GM10847 (cell line): Measurements from ENCODE around the gene SHISA3.

ENCODE experiments used
- POLR2A ChIP-seq: IDR thresholded peaks from 2 replicates; pipeline ENCODE4 v1.6.1; 2011; ENCODE audit not compliant: insufficient read length; ENCODE audit errors: extremely low read depth

Gene SHISA3

DNA sequence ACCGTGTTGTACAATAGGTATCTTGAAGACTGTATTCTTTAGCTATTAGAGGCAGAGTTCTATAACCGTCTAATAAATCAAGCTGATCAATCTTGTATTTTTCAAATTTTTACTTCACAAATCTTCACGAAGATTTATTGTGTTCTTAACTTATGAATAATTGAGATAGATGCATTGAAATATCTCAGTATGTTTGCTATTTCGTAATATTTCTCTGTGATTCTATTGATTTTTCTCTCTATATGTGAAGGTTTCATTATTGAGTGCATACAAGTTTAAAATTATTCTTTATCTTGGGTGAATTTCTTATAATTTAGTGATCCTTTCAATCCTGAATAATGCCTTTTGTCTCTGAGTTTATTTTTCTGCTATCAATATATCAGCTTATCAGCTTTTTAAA lies 19.8 kb upstream of the SHISA3 start:
- TF ChIP-seq POLR2A = no peak

- TF ChIP-seq POLR2A = no peak
Measured at GRCh38 chr4:42381666-42382065, 15.6 kb upstream of the SHISA3 start.

GRCh38 chr4:42385516-42385915 lies 11.8 kb upstream of the SHISA3 start:
- no peak for TF ChIP-seq POLR2A

DNA sequence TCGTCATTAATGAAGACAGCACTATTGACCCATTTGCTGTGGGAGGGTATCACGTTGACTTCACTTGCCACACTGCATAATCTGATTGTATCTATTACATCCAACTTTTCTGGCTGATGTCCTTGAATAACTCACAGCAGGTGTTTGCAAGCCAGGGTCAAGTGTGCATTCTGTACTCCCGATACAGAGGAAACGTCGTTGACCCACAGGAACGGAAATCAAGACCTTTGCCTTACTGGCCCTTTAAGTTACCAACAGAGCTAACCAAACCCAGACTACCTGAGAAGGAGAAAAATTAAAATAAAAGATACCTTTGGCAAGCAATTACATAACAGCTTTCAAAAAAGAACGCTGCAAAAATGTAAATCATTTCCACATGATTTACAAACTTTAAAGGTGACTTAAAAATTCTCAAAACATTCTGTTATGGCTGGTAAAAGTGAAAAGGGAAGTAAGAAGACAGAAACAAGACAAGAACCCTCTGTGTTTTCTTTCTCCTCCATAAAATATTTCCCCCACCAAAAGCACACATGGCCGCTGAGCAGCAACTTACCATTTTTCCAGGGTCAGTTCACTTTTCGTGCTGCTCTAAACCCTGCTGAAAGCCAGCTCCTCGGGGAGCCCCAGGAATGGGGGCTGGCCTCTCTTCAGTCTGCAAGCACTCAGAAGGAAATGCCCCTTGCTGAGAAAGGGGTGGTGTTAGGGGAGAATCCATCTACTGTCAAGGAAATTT lies 6.5 kb upstream of the SHISA3 start:
- no peak for TF ChIP-seq POLR2A

GRCh38 chr4:42391355-42391664 lies 6.0 kb upstream of the SHISA3 start:
- no peak for TF ChIP-seq POLR2A

DNA sequence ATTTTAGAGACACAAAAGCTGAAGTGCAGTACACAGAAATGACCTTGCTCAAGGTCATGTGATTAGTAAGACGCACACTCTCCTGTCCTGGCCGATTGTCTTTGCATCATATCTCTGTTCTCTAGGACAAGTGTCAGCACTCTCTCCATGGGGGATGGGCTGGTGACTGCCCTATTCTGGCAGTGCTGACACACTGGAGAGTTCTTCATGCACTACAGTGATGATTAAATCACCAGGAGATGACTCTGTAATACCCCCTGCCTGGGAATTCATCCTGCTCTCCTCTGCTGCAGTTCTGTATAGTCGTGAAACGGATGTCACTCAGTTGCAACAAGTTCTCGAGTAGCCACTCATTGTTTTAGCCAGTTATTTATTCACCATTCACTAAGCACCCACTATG lies 5.3 kb upstream of the SHISA3 start:
- TF ChIP-seq POLR2A = no peak

DNA sequence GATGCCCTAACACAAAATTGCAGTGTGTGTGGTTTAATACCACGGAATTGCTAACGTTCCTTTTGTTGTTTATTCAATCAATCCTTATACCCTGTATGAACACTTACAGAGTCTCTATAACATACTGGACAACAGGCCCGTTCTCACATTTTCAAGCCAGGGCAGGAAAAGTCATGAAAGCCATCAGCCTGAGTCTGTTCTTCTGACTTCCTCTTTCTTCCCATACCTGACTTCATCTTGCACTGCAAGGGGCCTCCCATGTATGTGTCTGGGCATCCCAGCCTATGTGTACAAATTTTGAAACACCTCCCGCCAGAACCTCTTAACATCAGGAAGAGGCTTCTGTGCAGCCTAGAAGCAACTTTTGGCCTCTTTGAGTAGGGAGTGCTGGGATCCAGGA lies 4.9 kb upstream of the SHISA3 start:
- no peak for TF ChIP-seq POLR2A

GRCh38 chr4:42395595-42395994 lies 1.7 kb upstream of the SHISA3 start:
- no peak for TF ChIP-seq POLR2A

DNA sequence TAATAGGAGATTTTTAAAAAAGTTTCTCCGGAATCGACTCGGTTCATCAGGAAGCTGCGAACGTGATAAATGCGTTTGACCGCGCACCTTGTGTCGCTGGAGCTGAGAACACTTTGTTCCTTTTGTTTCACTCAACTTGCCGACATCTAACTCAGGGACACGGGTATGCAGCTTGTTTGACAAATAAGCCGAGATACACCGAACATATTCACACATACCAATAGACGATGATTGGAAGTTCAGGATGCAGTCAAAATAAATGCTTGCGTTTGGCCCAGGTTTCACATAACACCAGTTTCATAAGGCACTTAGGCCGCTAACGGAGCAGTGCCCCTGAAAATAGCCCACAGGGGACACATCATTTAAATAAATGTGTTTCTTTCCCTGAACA lies 932 bp upstream of the SHISA3 start:
- TF ChIP-seq POLR2A = no peak

GRCh38 chr4:42397635-42398170 lies 415 bp downstream of the SHISA3 start:
- TF ChIP-seq POLR2A = no peak

GRCh38 chr4:42398171-42398870 lies 1.0 kb downstream of the SHISA3 start:
- TF ChIP-seq POLR2A = no peak

- TF ChIP-seq POLR2A = no peak
Measured at GRCh38 chr4:42398871-42399331, 1.6 kb downstream of the SHISA3 start.

DNA sequence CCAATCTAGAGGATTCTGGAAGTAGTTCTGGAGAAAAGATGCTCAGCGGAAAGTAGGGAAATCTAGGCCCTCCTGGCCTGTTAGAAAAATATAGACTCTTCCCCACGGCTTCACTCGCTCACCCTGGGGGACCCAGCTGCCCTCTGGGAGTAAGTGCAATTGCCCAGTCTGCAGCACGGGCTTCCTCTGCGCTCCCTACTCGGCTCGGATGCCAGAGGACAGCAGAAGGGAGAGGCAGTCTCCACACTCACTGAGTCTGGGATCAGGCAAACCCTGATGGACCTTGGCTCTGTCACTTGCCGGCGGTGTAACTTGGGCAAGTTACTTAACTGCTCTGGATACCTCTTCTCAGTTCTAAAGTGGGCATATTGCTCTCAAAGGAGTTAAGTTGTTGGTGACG lies 2.1 kb downstream of the SHISA3 start:
- no peak for TF ChIP-seq POLR2A

- TF ChIP-seq POLR2A = no peak
Measured at GRCh38 chr4:42401171-42401570, 3.9 kb downstream of the SHISA3 start.

DNA sequence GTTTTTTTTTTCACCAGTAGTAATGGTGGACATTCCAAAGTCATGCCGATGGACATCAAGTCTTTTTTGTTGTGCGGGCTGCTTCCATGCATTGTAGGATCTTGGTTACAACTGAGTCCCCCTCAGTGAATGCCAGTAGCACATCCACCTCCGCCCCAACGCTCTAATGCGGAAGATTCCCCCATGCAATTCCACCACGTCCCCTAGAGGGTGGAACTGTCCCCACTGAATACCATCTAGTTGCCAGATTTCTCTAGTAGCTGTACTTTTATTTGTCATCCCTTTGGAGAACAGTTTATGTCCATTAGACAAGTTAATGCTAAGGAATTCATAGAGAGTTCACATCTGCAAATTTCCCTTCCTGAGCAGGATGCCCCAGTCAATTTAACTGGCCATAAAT lies 6.7 kb downstream of the SHISA3 start:
- TF ChIP-seq POLR2A = no peak

DNA sequence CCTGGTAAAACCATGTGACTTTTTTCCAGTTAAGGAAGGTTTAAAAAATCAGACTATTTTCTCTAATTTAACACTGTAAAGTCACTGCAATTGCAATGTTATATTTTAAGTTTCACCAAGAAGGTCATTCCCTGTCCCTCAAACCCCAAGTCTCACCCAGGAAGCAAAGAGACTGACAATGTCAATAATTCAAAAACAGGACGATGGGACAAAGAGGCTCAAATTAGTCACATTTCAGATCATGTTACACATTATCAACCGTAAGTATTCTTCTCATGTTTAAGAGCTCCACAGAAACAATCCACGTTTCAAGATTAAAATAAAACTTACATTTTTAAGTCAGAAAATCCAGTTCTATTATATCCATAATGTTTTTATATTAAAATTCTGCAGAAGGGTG lies 13.2 kb downstream of the SHISA3 start:
- TF ChIP-seq POLR2A = no peak

- TF ChIP-seq POLR2A = no peak
Measured at GRCh38 chr4:42411803-42412202, 14.5 kb downstream of the SHISA3 start.

DNA sequence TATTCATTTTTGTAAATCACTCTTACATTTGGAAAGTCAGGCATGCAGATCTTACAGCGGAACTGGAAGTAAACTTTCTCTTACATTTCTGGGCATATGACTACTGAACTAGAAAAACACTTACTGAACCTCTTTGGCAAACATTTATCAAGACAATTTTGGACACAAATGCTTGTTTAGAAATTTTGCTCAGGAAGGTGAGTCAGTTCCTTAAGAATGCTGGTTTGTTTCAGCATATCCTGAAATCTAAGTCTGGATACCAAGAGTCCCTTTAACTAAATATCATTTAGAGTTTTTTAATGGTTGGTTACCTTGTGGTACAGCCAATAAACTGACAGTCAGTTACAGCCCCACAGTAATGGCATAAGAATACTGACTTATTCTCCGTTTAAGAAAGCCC lies 15.0 kb downstream of the SHISA3 start:
- no peak for TF ChIP-seq POLR2A
